ENCODE data around the gene CBR1. TPM values are rescaled to one million over a fixed set of nuclear protein-coding genes. Genes with fewer than 3 reads are reported as not detected.
A peak's percentile ranks its signal among the peaks of the same experiment; 100 is the strongest.

The CBR1 gene
- polyA plus RNA-seq, 3 donors, result 36.9 to 114 (median 100) TPM

DNA sequence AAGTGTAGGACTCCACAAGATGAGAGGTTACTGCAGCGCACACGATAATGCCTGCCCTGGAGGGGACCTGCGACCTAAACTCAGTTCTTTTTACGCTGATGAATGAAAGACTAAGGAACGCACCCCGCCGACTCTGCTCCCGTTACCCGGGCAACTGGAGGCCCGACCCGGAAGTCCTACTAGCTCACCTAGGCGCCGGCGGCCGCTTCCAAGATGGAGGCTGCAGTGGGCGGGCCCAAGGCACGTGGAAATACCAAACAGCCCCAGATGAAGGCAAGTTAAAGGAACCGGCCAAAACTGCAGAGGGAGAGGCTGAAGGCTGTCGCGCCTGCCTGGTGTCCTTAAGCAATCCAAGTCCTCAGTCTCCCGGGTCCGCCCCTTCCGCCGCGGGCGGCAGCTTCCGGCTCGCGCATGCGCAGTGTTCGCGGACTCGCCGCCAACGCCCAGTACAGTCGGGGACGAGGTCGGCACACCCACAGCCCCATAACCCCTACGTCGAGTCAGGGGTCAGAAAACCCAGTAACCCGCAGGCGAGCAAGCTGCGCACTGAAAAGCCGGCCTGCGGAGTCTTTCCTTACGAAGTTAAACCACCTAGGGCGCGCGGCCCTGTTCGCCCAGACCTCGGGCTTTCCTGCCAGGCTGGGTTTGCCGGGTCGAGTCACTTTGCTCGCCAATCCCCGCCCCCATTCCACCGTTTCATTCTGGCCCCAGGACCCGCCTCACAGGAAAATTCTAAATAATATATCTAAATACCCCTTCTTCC is 9.5 kb upstream of the CBR1 start, which contains the start of gene SETD4:
SETD4 (minus strand) TSS at position 368 of the 763 bp plus-strand sequence. CDS start 1,638 bp downstream, outside the sequence.
- Histone ChIP-seq H3K9ac (ENCODE audit: insufficient read depth, low read length, poor library complexity, severe bottlenecking) (peak within 1 kb of the TSS; percentile 80), H3K27ac (ENCODE audit: low read depth in 1 of 2, low read length in 2 of 2) (peak within 1 kb of the TSS; percentile 88 to 92), H3K4me2 (replicated peaks; ENCODE audit: extremely low read depth, low read length, poor library complexity, severe bottlenecking) (peak within 1 kb of the TSS; percentile 85), H3K4me3 (replicated peaks in 1 of 3; ENCODE audit: low read depth in 2 of 3, low read length in 3 of 3) (peak within 1 kb of the TSS; percentile 68 to 89 (median 89)), H3K36me3 (replicated peaks in 1 of 2; ENCODE audit: control insufficient read depth in 1 of 2, insufficient read depth in 2 of 2, low read length in 2 of 2) (peaks cover 17 to 33% of the 10 kb centered on the region in 2 donors), H3K9me3 (replicated peaks in 1 of 2; ENCODE audit: control insufficient read depth in 1 of 2, insufficient read depth in 1 of 2, low read length in 2 of 2) (no peaks in the 10 kb centered on the region), H3K4me1 (ENCODE audit: control insufficient read depth in 1 of 2, insufficient read depth in 2 of 2, low read length in 2 of 2) (peaks cover 15 to 22% of the 10 kb centered on the region in 2 donors), H3K27me3 (ENCODE audit: control insufficient read depth in 2 of 2, insufficient read depth in 2 of 2, low read length in 2 of 2) (no peaks in the 10 kb centered on the region), H4K20me1 (ENCODE audit: insufficient read depth, low read length) (no peaks in the 10 kb centered on the region), H2AFZ (ENCODE audit: insufficient read depth, low read depth, low read length, poor library complexity, severe bottlenecking) (peak within 1 kb of the TSS; percentile 97), H3K79me2 (ENCODE audit: insufficient read depth, low read length) (peaks cover 5% of the 10 kb centered on the region)
- TF ChIP-seq, protein P1, sequence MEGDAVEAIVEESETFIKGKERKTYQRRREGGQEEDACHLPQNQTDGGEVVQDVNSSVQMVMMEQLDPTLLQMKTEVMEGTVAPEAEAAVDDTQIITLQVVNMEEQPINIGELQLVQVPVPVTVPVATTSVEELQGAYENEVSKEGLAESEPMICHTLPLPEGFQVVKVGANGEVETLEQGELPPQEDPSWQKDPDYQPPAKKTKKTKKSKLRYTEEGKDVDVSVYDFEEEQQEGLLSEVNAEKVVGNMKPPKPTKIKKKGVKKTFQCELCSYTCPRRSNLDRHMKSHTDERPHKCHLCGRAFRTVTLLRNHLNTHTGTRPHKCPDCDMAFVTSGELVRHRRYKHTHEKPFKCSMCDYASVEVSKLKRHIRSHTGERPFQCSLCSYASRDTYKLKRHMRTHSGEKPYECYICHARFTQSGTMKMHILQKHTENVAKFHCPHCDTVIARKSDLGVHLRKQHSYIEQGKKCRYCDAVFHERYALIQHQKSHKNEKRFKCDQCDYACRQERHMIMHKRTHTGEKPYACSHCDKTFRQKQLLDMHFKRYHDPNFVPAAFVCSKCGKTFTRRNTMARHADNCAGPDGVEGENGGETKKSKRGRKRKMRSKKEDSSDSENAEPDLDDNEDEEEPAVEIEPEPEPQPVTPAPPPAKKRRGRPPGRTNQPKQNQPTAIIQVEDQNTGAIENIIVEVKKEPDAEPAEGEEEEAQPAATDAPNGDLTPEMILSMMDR (IDR thresholded peaks at IDR 0.05), result no peak
- DNase-seq, result peak; percentile 94 to 95 (median 94)
- Mint-ChIP-seq H3K36me3 (peaks cover 32 to 33% of the 10 kb centered on the region in 2 donors), H3K9me3 (peaks cover 0 to 2% (median 0%) of the 10 kb centered on the region in 7 donors), H3K4me1 (peaks cover 16% of the 10 kb centered on the region), H3K27ac (peak within 1 kb of the TSS; percentile 91 to 98 (median 96)), H3K27me3 (ENCODE audit: low read depth in 3 of 3) (peaks cover 1 to 5% (median 3%) of the 10 kb centered on the region in 3 donors), H3K4me3 (peak within 1 kb of the TSS; percentile 92 to 96)
- WGBS (ENCODE audit: insufficient coverage), result 0% methylated on average over 51 of the region's 57 CpGs
- intact Hi-C loops (cut with micrococcal nuclease), result loop anchor here (5.0 to 10.0 kb wide), 3 partner anchors 52 to 97 kb away; partner anchors contain the start of gene DOP1B (in 1 of the 2)

DNA sequence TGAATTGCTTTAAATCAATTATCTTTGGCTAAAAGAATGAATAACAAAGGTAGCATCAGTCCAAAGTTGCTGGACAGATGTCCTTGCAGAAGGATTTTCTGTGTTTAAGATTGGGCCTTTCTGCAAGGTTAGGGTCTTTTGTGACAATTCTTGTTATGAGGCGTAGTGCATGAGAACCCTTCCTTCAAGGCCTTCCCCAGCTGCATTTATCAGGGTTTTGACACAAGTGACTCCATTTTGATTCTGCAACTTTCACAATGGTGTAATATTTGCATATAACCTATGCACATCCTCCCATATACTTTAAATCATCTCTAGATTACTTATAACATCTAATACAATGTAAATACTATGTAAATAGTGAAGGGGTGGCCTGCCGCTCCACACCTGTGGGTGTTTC is 8.4 kb upstream of the CBR1 start:
- H3K4me3 ChIP-seq (replicated peaks in 1 of 3; ENCODE audit: low read depth in 2 of 3, low read length in 3 of 3), result no peak overlapping the region
- DNase-seq, result no peak
- intact Hi-C loops (cut with micrococcal nuclease), result loop anchor here (5.0 to 10.0 kb wide), 3 partner anchors 51 to 96 kb away; partner anchors contain the start of gene DOP1B (in 1 of the 2)
- Mint-ChIP-seq H3K36me3 (peaks cover 21 to 22% of the 10 kb centered on the region in 2 donors), H3K4me3 (no peak overlapping the region), H3K27me3 (ENCODE audit: low read depth in 3 of 3) (peaks cover 1 to 5% (median 3%) of the 10 kb centered on the region in 3 donors), H3K9me3 (peaks cover 0 to 3% (median 0%) of the 10 kb centered on the region in 7 donors), H3K4me1 (peaks cover 25% of the 10 kb centered on the region), H3K27ac (no peak overlapping the region)
- TF ChIP-seq, protein P1 (IDR thresholded peaks at IDR 0.05), result no peak
- H3K27me3 ChIP-seq (ENCODE audit: control insufficient read depth in 2 of 2, insufficient read depth in 2 of 2, low read length in 2 of 2), result no peaks in the 10 kb centered on the region
- H3K36me3 ChIP-seq (replicated peaks in 1 of 2; ENCODE audit: control insufficient read depth in 1 of 2, insufficient read depth in 2 of 2, low read length in 2 of 2), result peaks cover 6 to 22% of the 10 kb centered on the region in 2 donors
- no peak overlapping the region for H3K9ac ChIP-seq (ENCODE audit: insufficient read depth, low read length, poor library complexity, severe bottlenecking)
- H2AFZ ChIP-seq (ENCODE audit: insufficient read depth, low read depth, low read length, poor library complexity, severe bottlenecking), result no peak overlapping the region
- H3K27ac ChIP-seq (ENCODE audit: low read depth in 1 of 2, low read length in 2 of 2), result no peak overlapping the region
- H3K4me2 ChIP-seq (replicated peaks; ENCODE audit: extremely low read depth, low read length, poor library complexity, severe bottlenecking), result no peak overlapping the region
- H3K4me1 ChIP-seq (ENCODE audit: control insufficient read depth in 1 of 2, insufficient read depth in 2 of 2, low read length in 2 of 2), result peaks cover 21 to 31% of the 10 kb centered on the region in 2 donors
- H4K20me1 ChIP-seq (ENCODE audit: insufficient read depth, low read length), result no peaks in the 10 kb centered on the region
- WGBS (ENCODE audit: insufficient coverage), result no CpG with 5 or more reads among the region's 2 CpGs
- H3K79me2 ChIP-seq (ENCODE audit: insufficient read depth, low read length), result peaks cover 5% of the 10 kb centered on the region
- H3K9me3 ChIP-seq (replicated peaks in 1 of 2; ENCODE audit: control insufficient read depth in 1 of 2, insufficient read depth in 1 of 2, low read length in 2 of 2), result no peaks in the 10 kb centered on the region
